T-cell (primary cell): Measurements from ENCODE around the gene RFTN1. TPM values are rescaled to one million over a fixed set of nuclear protein-coding genes. Genes with fewer than 3 reads are reported as not detected.

ENCODE experiments used
- ATAC-seq, 4 experiments: fragments of 200-7000 bp in 3 of 4; fragments of 150-1000 bp in 1 of 4; cut with Tn5 transposase; replicated peaks in 1 of 4; 1 replicate in 3 of 4; 2 replicates in 1 of 4; pipeline ENCODE4 v1.10.0; 2021; ENCODE audit warnings: moderate library complexity in 3 of 4, mild to moderate bottlenecking in 2 of 4, moderate number of reproducible peaks in 1 of 4
- CTCF ChIA-PET, 2 donors: fragments of 300-600 bp; sonication (Branson Sonifier 250); formaldehyde crosslinking; loops; one replicate each; lab custom pipeline; 2022; ENCODE audit warnings: antibody characterized with exemption in 2 of 2; lab: Charles Lee
- POLR2A ChIA-PET, 2 donors: fragments of 300-600 bp; sonication (Branson Sonifier 250); formaldehyde crosslinking; loops; one replicate each; lab custom pipeline; 2022; ENCODE audit warnings: antibody characterized with exemption in 2 of 2; lab: Charles Lee
- DNase-seq, 35 experiments: peaks; one replicate each; pipeline versions ENCODE4 v3.0.0 to v3.0.0-alpha.2; 2013 to 2023
- H3K27ac ChIP-seq: one replicate; pipeline ENCODE4 v1.5.1; 2013; ENCODE audit warnings: low read length
- H3K27me3 ChIP-seq, 2 experiments: replicated peaks in 1 of 2; 1 replicate in 1 of 2; 2 replicates in 1 of 2; pipeline versions ENCODE4 v1.6.1 to v1.7.0; 2013; ENCODE audit warnings: low read length in 1 of 2, mixed read lengths in 1 of 2; ENCODE audit not compliant: control insufficient read depth in 2 of 2, insufficient read depth in 2 of 2; ENCODE audit errors: extremely low read depth in 1 of 2
- H3K36me3 ChIP-seq, 2 donors: 1 replicate in 1 of 2; 2 replicates in 1 of 2; pipeline versions ENCODE4 v1.6.1 to v1.7.0; 2013; ENCODE audit warnings: low read length in 1 of 2; ENCODE audit not compliant: control insufficient read depth in 2 of 2, insufficient read depth in 1 of 2; ENCODE audit errors: extremely low read depth in 1 of 2
- H3K4me1 ChIP-seq, 2 experiments: 1 replicate in 1 of 2; 2 replicates in 1 of 2; pipeline versions ENCODE4 v1.6.1 to v1.7.0; 2013; ENCODE audit warnings: low read length in 2 of 2, mixed read lengths in 1 of 2; ENCODE audit not compliant: insufficient read depth in 2 of 2, control insufficient read depth in 1 of 2; ENCODE audit errors: extremely low read depth in 1 of 2
- H3K4me3 ChIP-seq, 2 donors: 1 replicate in 1 of 2; 2 replicates in 1 of 2; pipeline versions ENCODE4 v1.5.1 to v1.7.0; 2013; ENCODE audit warnings: mild to moderate bottlenecking in 2 of 2, low read length in 1 of 2, moderate library complexity in 1 of 2; ENCODE audit not compliant: control insufficient read depth in 1 of 2; ENCODE audit errors: extremely low read depth in 1 of 2
- H3K9me3 ChIP-seq: 2 replicates; pipeline ENCODE4 v1.7.0; 2013
- H3K27ac Mint-ChIP-seq, 2 donors: one replicate each; pipeline ENCODE4 v1.8.0; 2020 to 2021; ENCODE audit warnings: mild to moderate bottlenecking in 2 of 2, mixed read lengths in 2 of 2
- H3K27me3 Mint-ChIP-seq, 2 donors: one replicate each; pipeline ENCODE4 v1.8.0; 2021 to 2022; ENCODE audit warnings: mixed read lengths in 2 of 2
- H3K36me3 Mint-ChIP-seq: one replicate; pipeline ENCODE4 v1.8.0; 2021; ENCODE audit warnings: mixed read lengths
- H3K4me1 Mint-ChIP-seq, 3 donors: one replicate each; pipeline ENCODE4 v1.8.0; 2020 to 2022; ENCODE audit warnings: mixed read lengths in 3 of 3, mild to moderate bottlenecking in 1 of 3
- H3K4me3 Mint-ChIP-seq, 3 donors: one replicate each; pipeline ENCODE4 v1.8.0; 2020 to 2022; ENCODE audit warnings: mild to moderate bottlenecking in 3 of 3, mixed read lengths in 3 of 3, moderate library complexity in 3 of 3
- H3K9me3 Mint-ChIP-seq, 3 donors: one replicate each; pipeline ENCODE4 v1.8.0; 2020 to 2022; ENCODE audit warnings: mixed read lengths in 3 of 3
- WGBS: methylation state at CpG from one replicate; pipeline ENCODE4 v1.1.5; 2013; ENCODE audit warnings: missing lambda C conversion rate; ENCODE audit not compliant: insufficient coverage; 5-methylcytosine and 5-hydroxymethylcytosine counted together
- total RNA-seq, 35 experiments: library from RNA in 6 of 35; stranded (reverse) in 6 of 35; fragments of 120-200 nt in 1 of 35; gene quantifications; one replicate each; pipeline versions ENCODE4 v1.2.1 to v1.2.4 and lab custom pipeline; 2013 to 2026

RFTN1 gene
- total RNA-seq, 5 donors from 2014 or later (not counting 1 experiment from before 2014, with no cell fraction given) = 55.5 to 73.4 (median 70.7) TPM

DNA sequence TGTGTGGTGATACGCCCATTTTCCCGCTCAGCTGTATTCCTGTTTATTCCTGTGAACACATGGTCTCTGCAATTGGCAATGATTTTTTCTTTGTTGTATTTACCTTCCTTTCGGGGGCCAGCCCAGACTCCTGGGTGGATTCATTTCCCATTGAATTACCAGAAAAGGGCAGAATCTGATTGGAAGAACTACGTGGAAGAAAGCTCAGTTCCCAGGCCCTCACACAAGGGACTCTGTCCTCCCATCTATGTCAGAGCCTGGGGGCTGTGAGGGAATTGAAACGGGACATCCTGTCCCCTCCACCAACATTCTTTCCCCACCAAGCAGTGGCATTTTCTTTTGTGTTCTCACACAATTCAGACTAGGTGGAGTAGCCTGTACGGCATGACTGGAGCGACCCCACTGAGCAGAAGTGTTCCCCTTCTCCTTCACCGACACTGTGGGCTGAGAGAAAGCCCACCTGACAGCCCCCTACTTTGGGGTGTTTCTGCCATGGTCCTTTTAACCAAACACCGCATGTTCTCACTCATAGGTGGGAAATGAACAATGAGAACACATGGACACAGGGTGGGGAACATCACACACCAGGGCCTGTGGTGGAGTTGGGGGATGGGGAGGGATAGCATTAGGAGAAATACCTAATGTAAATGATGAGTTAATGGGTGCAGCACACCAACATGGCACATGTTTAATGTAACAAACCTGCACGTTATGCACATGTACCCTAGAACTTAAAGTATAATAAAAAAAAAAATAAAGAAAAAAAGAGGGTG, 32.1 kb upstream of the RFTN1 start:
- H3K36me3 ChIP-seq = no peaks in the 10 kb centered on the region
- DNase-seq (no peak), ATAC-seq (no peak)
- WGBS = 88% methylated on average over 6 of the region's 10 CpGs
- H3K9me3 ChIP-seq = no peaks in the 10 kb centered on the region
- Mint-ChIP-seq H3K36me3 (no peaks in the 10 kb centered on the region), H3K9me3 (no peaks in the 10 kb centered on the region), H3K4me3 (no peak overlapping the region), H3K27ac (no peak overlapping the region), H3K4me1 (peaks cover under 1 to 2% (median 1%) of the 10 kb centered on the region in 3 donors), H3K27me3 (no peaks in the 10 kb centered on the region)
- H3K4me1 ChIP-seq = peaks cover 2 to 6% of the 10 kb centered on the region in 2 experiments
- POLR2A ChIA-PET = interaction anchor here in 1 of 2 donors (0.6 kb wide), 1 partner anchor 18 kb away, joined by 3 read pairs; no protein-coding TSS in a partner anchor
- no peaks in the 10 kb centered on the region for H3K27me3 ChIP-seq
- H3K27ac ChIP-seq = no peak overlapping the region
- H3K4me3 ChIP-seq = no peak overlapping the region
- CTCF ChIA-PET = interaction anchor here in 1 of 2 donors (0.7 kb wide), 1 partner anchor 28 kb away, joined by 3 read pairs; no protein-coding TSS in a partner anchor

DNA sequence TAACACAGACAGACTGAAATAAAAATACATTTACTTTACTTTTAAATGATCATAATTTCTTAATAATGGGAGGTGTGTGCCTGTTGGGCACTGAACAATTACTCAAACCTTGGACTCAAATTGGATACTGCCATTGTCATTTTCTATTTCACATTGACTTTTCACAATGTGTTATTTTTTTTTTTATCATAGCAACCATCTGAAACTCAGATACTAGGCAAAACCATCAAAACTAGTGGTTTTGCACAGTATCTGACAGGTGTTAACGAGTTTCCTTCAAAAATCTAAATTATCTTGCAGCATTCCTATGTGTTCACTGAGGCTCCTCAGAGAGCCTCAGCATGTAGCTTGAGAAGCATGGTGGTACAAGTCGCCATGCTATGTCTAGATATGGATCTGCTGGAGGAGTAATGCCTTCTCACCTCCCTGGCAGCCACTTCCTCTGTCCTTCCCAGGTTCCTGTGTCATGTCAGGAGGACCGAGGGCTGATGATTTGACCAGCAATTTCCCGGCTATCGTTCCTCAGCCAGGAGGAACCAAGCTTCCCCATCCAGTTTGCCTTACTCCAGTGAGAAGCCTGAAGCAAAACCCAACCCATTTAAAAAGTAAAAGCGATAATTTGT, 29.9 kb upstream of the RFTN1 start:
- no peak overlapping the region for H3K4me3 Mint-ChIP-seq
- H3K4me3 ChIP-seq = no peak overlapping the region
- H3K4me1 ChIP-seq = peaks cover 2 to 6% of the 10 kb centered on the region in 2 experiments
- no peaks in the 10 kb centered on the region for H3K36me3 ChIP-seq
- ChIA-PET CTCF (no interaction called here), POLR2A (no interaction called here)
- no peak for ATAC-seq
- no peaks in the 10 kb centered on the region for H3K4me1 Mint-ChIP-seq
- peaks cover 0 to 5% of the 10 kb centered on the region in 2 donors for H3K27me3 Mint-ChIP-seq
- H3K27ac ChIP-seq = no peak overlapping the region
- DNase-seq = no peak
- H3K27me3 ChIP-seq = peaks cover 0 to 3% of the 10 kb centered on the region in 2 experiments
- no peaks in the 10 kb centered on the region for H3K9me3 Mint-ChIP-seq
- H3K27ac Mint-ChIP-seq = no peak overlapping the region
- WGBS = 67% methylated on average over 4 of the region's 6 CpGs
- H3K36me3 Mint-ChIP-seq = no peaks in the 10 kb centered on the region
- H3K9me3 ChIP-seq = no peaks in the 10 kb centered on the region

DNA sequence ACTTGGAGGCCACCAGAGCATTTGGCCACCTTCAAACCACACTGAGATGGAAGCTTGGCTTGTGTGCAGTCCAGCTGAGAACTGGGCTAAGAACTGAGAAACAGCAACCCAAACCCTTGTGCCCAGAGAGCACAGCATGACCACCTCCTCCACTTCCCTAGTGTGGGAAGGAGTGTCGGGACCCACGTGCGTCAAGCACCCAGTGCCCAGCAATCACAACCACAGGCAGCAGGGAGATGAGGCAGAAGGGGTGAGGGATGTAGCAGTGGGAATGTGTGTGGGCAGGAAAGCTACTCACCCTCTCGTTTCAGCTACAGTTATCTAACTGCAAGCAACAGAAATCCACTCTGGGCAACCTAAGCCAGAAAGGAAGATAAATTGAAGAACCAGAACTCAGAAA, 25.0 kb upstream of the RFTN1 start:
- Mint-ChIP-seq H3K36me3 (no peaks in the 10 kb centered on the region), H3K27me3 (peaks cover 3 to 18% of the 10 kb centered on the region in 2 donors), H3K27ac (no peak overlapping the region), H3K9me3 (no peaks in the 10 kb centered on the region), H3K4me3 (no peak overlapping the region), H3K4me1 (no peaks in the 10 kb centered on the region)
- DNase-seq (no peak), ATAC-seq (no peak)
- Histone ChIP-seq H3K27me3 (peaks cover 0 to 13% of the 10 kb centered on the region in 2 experiments), H3K27ac (no peak overlapping the region), H3K36me3 (no peaks in the 10 kb centered on the region), H3K4me3 (no peak overlapping the region), H3K4me1 (no peaks in the 10 kb centered on the region), H3K9me3 (no peaks in the 10 kb centered on the region)
- no CpG with 5 or more reads among the region's 4 CpGs for WGBS
- ChIA-PET POLR2A (no interaction called here), CTCF (interaction anchor here (0.6 to 1.0 kb wide), 2 partner anchors 273 to 738 kb away, joined by 3 read pairs; no protein-coding TSS in a partner anchor)

DNA sequence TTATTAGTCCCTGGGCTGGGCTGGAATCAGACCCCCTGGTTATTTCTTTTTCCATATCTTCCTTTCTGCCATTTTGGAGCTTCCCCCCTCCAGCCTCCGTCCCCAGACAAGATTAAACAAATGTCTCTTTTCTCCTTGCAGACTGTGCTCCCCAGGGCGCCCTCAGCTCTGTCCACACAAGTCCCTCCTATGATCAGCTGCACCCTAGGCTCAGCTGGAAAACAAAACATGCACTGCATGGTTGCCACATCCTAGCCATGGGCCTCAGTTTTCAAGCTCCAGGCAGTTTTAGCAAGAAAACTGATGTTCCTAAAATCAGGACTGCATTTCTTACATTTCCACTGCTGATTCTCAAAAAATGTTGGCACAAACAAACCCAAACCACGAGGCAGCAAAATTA, 23.5 kb upstream of the RFTN1 start:
- Histone ChIP-seq H3K36me3 (no peaks in the 10 kb centered on the region), H3K27ac (no peak overlapping the region), H3K27me3 (peaks cover 0 to 13% of the 10 kb centered on the region in 2 experiments), H3K9me3 (no peaks in the 10 kb centered on the region), H3K4me1 (no peaks in the 10 kb centered on the region), H3K4me3 (no peak overlapping the region)
- Mint-ChIP-seq H3K27me3 (peaks cover 3 to 18% of the 10 kb centered on the region in 2 donors), H3K4me1 (no peaks in the 10 kb centered on the region), H3K27ac (no peak overlapping the region), H3K36me3 (no peaks in the 10 kb centered on the region), H3K4me3 (no peak overlapping the region), H3K9me3 (no peaks in the 10 kb centered on the region)
- CTCF ChIA-PET = interaction anchor here (0.6 to 1.3 kb wide), 3 partner anchors 9 to 255 kb away, joined by 3 to 6 read pairs (median 4); no protein-coding TSS in a partner anchor
- POLR2A ChIA-PET = no interaction called here
- no peak for DNase-seq
- no peak for ATAC-seq
- 95% methylated on average over 3 of the region's 3 CpGs for WGBS

DNA sequence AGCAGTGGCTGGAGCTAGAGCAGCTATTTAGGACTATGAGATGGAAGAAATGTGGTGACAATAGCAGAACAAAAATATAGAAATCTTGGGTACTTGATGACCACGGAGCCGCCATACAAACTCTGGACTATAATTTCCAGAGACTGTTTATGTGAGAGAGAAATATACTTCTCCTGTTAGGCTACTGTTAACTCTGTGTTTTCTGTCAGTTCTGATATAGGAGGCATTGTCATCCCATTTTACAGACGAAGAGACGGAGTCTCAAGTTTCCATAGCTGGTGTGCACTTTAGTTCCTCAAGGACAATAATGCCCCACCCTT, 22.8 kb upstream of the RFTN1 start:
- H3K4me3 Mint-ChIP-seq = no peak overlapping the region

DNA sequence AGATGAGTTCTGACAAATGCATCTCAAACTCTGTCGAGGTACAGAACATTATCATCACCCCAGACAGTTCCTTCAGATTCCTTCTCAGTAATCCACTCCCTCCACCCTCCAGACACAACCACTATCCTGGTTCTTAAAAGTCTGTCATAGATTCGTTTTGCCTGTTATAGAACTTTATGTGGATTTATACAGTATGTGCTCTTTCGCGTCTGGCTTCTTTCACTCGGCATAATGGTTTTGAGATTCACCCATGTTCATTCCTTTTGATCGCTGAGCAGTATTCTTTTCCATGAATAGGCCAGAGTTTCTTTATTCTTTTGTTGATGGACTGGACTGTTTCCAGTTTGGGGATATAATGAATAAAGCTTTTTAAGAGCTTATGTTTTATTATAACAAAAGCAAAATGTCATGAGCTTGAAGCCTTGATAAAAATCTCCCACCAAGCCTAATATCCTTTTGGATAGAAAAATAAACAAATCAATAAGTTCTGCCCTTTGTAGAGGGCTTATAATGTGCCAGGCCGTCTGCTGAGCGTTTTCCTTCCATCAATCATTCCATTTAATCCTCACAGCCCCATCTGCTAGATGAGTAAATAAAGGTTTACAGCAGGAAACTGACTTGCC, 21.3 kb upstream of the RFTN1 start:
- ChIA-PET CTCF (no interaction called here), POLR2A (no interaction called here)
- Histone ChIP-seq H3K36me3 (no peaks in the 10 kb centered on the region), H3K4me3 (no peak overlapping the region), H3K27me3 (peaks cover 0 to 13% of the 10 kb centered on the region in 2 experiments), H3K9me3 (no peaks in the 10 kb centered on the region), H3K4me1 (no peaks in the 10 kb centered on the region), H3K27ac (no peak overlapping the region)
- 100% methylated on average over 3 of the region's 8 CpGs for WGBS
- H3K4me1 Mint-ChIP-seq = no peaks in the 10 kb centered on the region
- H3K27me3 Mint-ChIP-seq = peaks cover 3 to 18% of the 10 kb centered on the region in 2 donors
- no peak overlapping the region for H3K27ac Mint-ChIP-seq
- DNase-seq = no peak
- no peak overlapping the region for H3K4me3 Mint-ChIP-seq
- H3K36me3 Mint-ChIP-seq = no peaks in the 10 kb centered on the region
- ATAC-seq = no peak
- no peaks in the 10 kb centered on the region for H3K9me3 Mint-ChIP-seq

More for the DNA sequence above, 22.8 kb upstream of the RFTN1 start:
- H3K4me3 ChIP-seq = no peak overlapping the region
- ChIA-PET CTCF (interaction anchor here in 1 of 2 donors (0.8 to 1.3 kb wide), 3 partner anchors 9 to 250 kb away, joined by 3 to 4 read pairs (median 4); no protein-coding TSS in a partner anchor), POLR2A (no interaction called here)
- peaks cover 0 to 13% of the 10 kb centered on the region in 2 experiments for H3K27me3 ChIP-seq
- H3K27ac ChIP-seq = no peak overlapping the region
- no peaks in the 10 kb centered on the region for H3K9me3 ChIP-seq
- no peaks in the 10 kb centered on the region for H3K9me3 Mint-ChIP-seq
- ATAC-seq (no peak), DNase-seq (no peak)
- no peak overlapping the region for H3K27ac Mint-ChIP-seq
- H3K36me3 ChIP-seq = no peaks in the 10 kb centered on the region
- no peaks in the 10 kb centered on the region for H3K4me1 Mint-ChIP-seq
- 100% methylated on average over 1 of the region's 4 CpGs for WGBS
- no peaks in the 10 kb centered on the region for H3K4me1 ChIP-seq
- peaks cover 3 to 18% of the 10 kb centered on the region in 2 donors for H3K27me3 Mint-ChIP-seq
- H3K36me3 Mint-ChIP-seq = no peaks in the 10 kb centered on the region
